Osteoblast (primary cell): ENCODE measurements around the gene TNFRSF14. TPM values are rescaled to one million over a fixed set of nuclear protein-coding genes. Genes with fewer than 3 reads are reported as not detected.

Experiments
- DNase-seq: peaks from one replicate; pipeline ENCODE4 v3.0.0; 2011; ENCODE audit warnings: low spot score, mixed read lengths; ENCODE audit not compliant: insufficient read length; ENCODE audit errors: missing footprints
- H2AFZ ChIP-seq: 2 replicates; pipeline ENCODE4 v1.6.0; 2011; ENCODE audit warnings: mild to moderate bottlenecking, low read length
- H3K27ac ChIP-seq: 2 replicates; pipeline ENCODE4 v1.5.1; 2011; ENCODE audit warnings: mild to moderate bottlenecking, low read depth, low read length, moderate library complexity
- H3K27me3 ChIP-seq: 2 replicates; pipeline ENCODE4 v1.6.0; 2012; ENCODE audit warnings: mild to moderate bottlenecking, control low read depth, inconsistent platforms, low read length, moderate library complexity; ENCODE audit not compliant: insufficient read depth
- H3K36me3 ChIP-seq: 2 replicates; pipeline ENCODE4 v1.5.1; 2011; ENCODE audit warnings: mild to moderate bottlenecking, low read length, control low read depth, moderate library complexity; ENCODE audit not compliant: insufficient read depth
- H3K4me1 ChIP-seq: 2 replicates; pipeline ENCODE4 v1.5.1; 2011; ENCODE audit warnings: mild to moderate bottlenecking, low read length, control low read depth, moderate library complexity; ENCODE audit not compliant: insufficient read depth
- H3K4me2 ChIP-seq: 2 replicates; pipeline ENCODE4 v1.6.0; 2011; ENCODE audit warnings: mild to moderate bottlenecking, low read length; ENCODE audit not compliant: insufficient read depth
- H3K4me3 ChIP-seq: fragments of 200-600 bp; sonication (generic); 3 replicates; pipeline ENCODE4 v1.5.1; 2012; ENCODE audit warnings: mild to moderate bottlenecking, low read length, inconsistent platforms; ENCODE audit not compliant: insufficient read depth
- H3K79me2 ChIP-seq: 2 replicates; pipeline ENCODE4 v1.6.0; 2012; ENCODE audit warnings: mild to moderate bottlenecking, low read length, control low read depth, inconsistent platforms; ENCODE audit not compliant: insufficient read depth
- H3K9me3 ChIP-seq: 2 replicates; pipeline ENCODE4 v1.5.1; 2011; ENCODE audit warnings: low read depth, low read length, control low read depth
- H4K20me1 ChIP-seq: 2 replicates; pipeline ENCODE4 v1.6.0; 2012; ENCODE audit warnings: mild to moderate bottlenecking, low read length, control low read depth; ENCODE audit not compliant: insufficient read depth
- CTCF ChIP-seq: IDR thresholded peaks from 2 replicates; pipeline ENCODE4 v1.5.1; 2011; ENCODE audit warnings: mild to moderate bottlenecking, low read depth, low read length, moderate library complexity; ENCODE audit errors: extremely low read depth
- total RNA-seq: library from RNA; depleted of rRNA; stranded (reverse); fragments of >200 nt; gene quantifications from 2 replicates; pipeline ENCODE4 v1.2.3, GENCODE V29; 2012

The TNFRSF14 gene
- total RNA-seq, 1 donor, result 36.6 TPM

GRCh38 chr1:2555634-2556276, 416 bp upstream of the TNFRSF14 start:
- peaks cover 3% of the 10 kb centered on the region for H3K79me2 ChIP-seq
- H3K27me3 ChIP-seq, result no peaks in the 10 kb centered on the region
- peak; percentile 97 for DNase-seq
- peak overlapping the region; percentile 79 for H3K27ac ChIP-seq
- no peak for TF ChIP-seq CTCF
- H4K20me1 ChIP-seq, result no peaks in the 10 kb centered on the region
- H3K9me3 ChIP-seq, result no peaks in the 10 kb centered on the region
- peak overlapping the region; percentile 95 for H3K4me2 ChIP-seq
- peak overlapping the region; percentile 94 for H2AFZ ChIP-seq
- H3K36me3 ChIP-seq, result no peaks in the 10 kb centered on the region
- H3K4me3 ChIP-seq, result peak overlapping the region; percentile 90
- peaks cover 6% of the 10 kb centered on the region for H3K4me1 ChIP-seq

GRCh38 chr1:2556678-2557481, 709 bp downstream of the TNFRSF14 start:
- H3K27ac ChIP-seq, result peak overlapping the region; percentile 79
- no peaks in the 10 kb centered on the region for H3K36me3 ChIP-seq
- H4K20me1 ChIP-seq, result no peaks in the 10 kb centered on the region
- peak overlapping the region; percentile 95 for H3K4me2 ChIP-seq
- peaks cover 3% of the 10 kb centered on the region for H3K79me2 ChIP-seq
- no peak for TF ChIP-seq CTCF
- no peaks in the 10 kb centered on the region for H3K27me3 ChIP-seq
- H3K4me1 ChIP-seq, result peaks cover 6% of the 10 kb centered on the region
- H3K4me3 ChIP-seq, result peak overlapping the region; percentile 90
- peak; percentile 94 for DNase-seq
- no peaks in the 10 kb centered on the region for H3K9me3 ChIP-seq
- H2AFZ ChIP-seq, result peak overlapping the region; percentile 94

GRCh38 chr1:2557482-2558400, 1.6 kb downstream of the TNFRSF14 start:
- TF ChIP-seq CTCF, result no peak
- H3K4me1 ChIP-seq, result peaks cover 6% of the 10 kb centered on the region
- H3K4me3 ChIP-seq, result no peak overlapping the region
- DNase-seq, result peak; percentile 79
- no peaks in the 10 kb centered on the region for H4K20me1 ChIP-seq
- H2AFZ ChIP-seq, result no peak overlapping the region
- no peaks in the 10 kb centered on the region for H3K36me3 ChIP-seq
- H3K27me3 ChIP-seq, result no peaks in the 10 kb centered on the region
- H3K79me2 ChIP-seq, result peaks cover 3% of the 10 kb centered on the region
- H3K27ac ChIP-seq, result no peak overlapping the region
- no peaks in the 10 kb centered on the region for H3K9me3 ChIP-seq
- no peak overlapping the region for H3K4me2 ChIP-seq
